Measurements from ENCODE around the gene NAPA.

The NAPA gene

GRCh38 chr19:47521473-47522180 lies 6.8 kb upstream of the NAPA start:
- DNase-seq, result no peak

GRCh38 chr19:47520839-47521238 lies 6.0 kb upstream of the NAPA start:
- DNase-seq, result no peak

- DNase-seq, result no peak
These were observed 5.5 kb upstream of the NAPA start for GRCh38 chr19:47520343-47520806.

GRCh38 chr19:47518854-47519253 lies 4.0 kb upstream of the NAPA start:
- no peak for DNase-seq

- DNase-seq, result peak; percentile 84
These were observed 3.3 kb upstream of the NAPA start for GRCh38 chr19:47518139-47518538.

GRCh38 chr19:47514151-47514868 lies 553 bp downstream of the NAPA start:
- no peak for DNase-seq

- no peak for DNase-seq
These were observed 1.9 kb downstream of the NAPA start for GRCh38 chr19:47512948-47513319.

- no peak for DNase-seq
These were observed 2.5 kb downstream of the NAPA start for GRCh38 chr19:47512183-47512947.

GRCh38 chr19:47511681-47512080 lies 3.2 kb downstream of the NAPA start:
- no peak for DNase-seq

GRCh38 chr19:47511128-47511517 lies 3.7 kb downstream of the NAPA start:
- no peak for DNase-seq

GRCh38 chr19:47510516-47511127 lies 4.2 kb downstream of the NAPA start:
- DNase-seq, result no peak

GRCh38 chr19:47509973-47510372 lies 4.9 kb downstream of the NAPA start:
- DNase-seq, result no peak

GRCh38 chr19:47509170-47509847 lies 5.6 kb downstream of the NAPA start:
- DNase-seq, result no peak

- no peak for DNase-seq
These were observed 6.1 kb downstream of the NAPA start for GRCh38 chr19:47508721-47509120.

GRCh38 chr19:47507924-47508553 lies 6.8 kb downstream of the NAPA start:
- no peak for DNase-seq

- DNase-seq, result no peak
These were observed 7.9 kb downstream of the NAPA start for GRCh38 chr19:47507012-47507411.

GRCh38 chr19:47506459-47506858 lies 8.4 kb downstream of the NAPA start:
- no peak for DNase-seq

- DNase-seq, result no peak
These were observed 9.4 kb downstream of the NAPA start for GRCh38 chr19:47505506-47505905.

- DNase-seq, result no peak
These were observed 11.1 kb downstream of the NAPA start for GRCh38 chr19:47503826-47504150.

GRCh38 chr19:47503130-47503825 lies 11.6 kb downstream of the NAPA start:
- DNase-seq, result no peak

Data from stimulated activated CD8-positive, alpha-beta memory T cell treated with anti-CD3 and anti-CD28 coated beads, Interleukin-4, amount 100 ng/mL, for 48 hours (primary cell).